Caco-2 (cell line): ENCODE measurements around the gene EMSY. TPM values are rescaled to one million over a fixed set of nuclear protein-coding genes. Genes with fewer than 3 reads are reported as not detected.
"Not testable (repeated sequence)": the region's sequence is repeated elsewhere in the genome, so short reads cannot be mapped to it uniquely, and the experiment has no call there.

Experiments used
- BruUV-seq: library from RNA; stranded (reverse); fragments of 400-500 nt; replicated peaks from 2 replicates; lab custom pipeline; 2021; lab: Mats Ljungman, UMichigan
- CTCF ChIA-PET: fragments of 300-600 bp; sonication (Branson Sonifier 250); formaldehyde crosslinking; loops from one replicate; lab custom pipeline; 2022; ENCODE audit warnings: antibody characterized with exemption; lab: Charles Lee
- POLR2A ChIA-PET: fragments of 300-600 bp; sonication (Branson Sonifier 250); formaldehyde crosslinking; loops from one replicate; lab custom pipeline; 2022; ENCODE audit warnings: antibody characterized with exemption; lab: Charles Lee
- DNase-seq, 2 experiments: peaks; one replicate each; pipeline versions ENCODE4 v3.0.0 to v3.0.0-alpha.2; 2020 to 2022
- H3K27me3 ChIP-seq: replicated peaks from 2 replicates; pipeline ENCODE4 v1.6.0; 2011; ENCODE audit warnings: low read length; ENCODE audit not compliant: control insufficient read depth, insufficient read depth
- H3K36me3 ChIP-seq: 2 replicates; pipeline ENCODE4 v1.5.1; 2011; ENCODE audit warnings: low read length; ENCODE audit not compliant: control insufficient read depth, insufficient read depth
- H3K4me1 ChIP-seq: fragments of 250-450 bp; sonication (Bioruptor Pico); 2 replicates; pipeline ENCODE4 v1.5.1; 2020; ENCODE audit warnings: mild to moderate bottlenecking
- H3K4me3 ChIP-seq: 2 replicates; pipeline ENCODE4 v1.5.1; 2011; ENCODE audit warnings: low read depth, mild to moderate bottlenecking, control low read depth, low read length
- H3K9me3 ChIP-seq: fragments of 250-450 bp; sonication (Bioruptor Pico); 2 replicates; pipeline ENCODE4 v1.5.1; 2020; ENCODE audit warnings: mild to moderate bottlenecking, moderate library complexity
- H3K27ac Mint-ChIP-seq: one replicate; pipeline ENCODE4 v1.8.0; 2022; ENCODE audit warnings: mixed read lengths; ENCODE audit not compliant: unreplicated experiment
- H3K27me3 Mint-ChIP-seq: one replicate; pipeline ENCODE4 v1.8.0; 2022; ENCODE audit warnings: mixed read lengths; ENCODE audit not compliant: insufficient read depth, unreplicated experiment
- H3K36me3 Mint-ChIP-seq: one replicate; pipeline ENCODE4 v1.8.0; 2022; ENCODE audit warnings: mild to moderate bottlenecking, mixed read lengths; ENCODE audit not compliant: insufficient read depth, unreplicated experiment
- H3K4me1 Mint-ChIP-seq: one replicate; pipeline ENCODE4 v1.8.0; 2022; ENCODE audit warnings: low read depth, mixed read lengths; ENCODE audit not compliant: unreplicated experiment
- H3K4me3 Mint-ChIP-seq: one replicate; pipeline ENCODE4 v1.8.0; 2022; ENCODE audit warnings: mild to moderate bottlenecking, moderate library complexity, mixed read lengths; ENCODE audit not compliant: unreplicated experiment
- H3K9me3 Mint-ChIP-seq: one replicate; pipeline ENCODE4 v1.8.0; 2022; ENCODE audit warnings: mixed read lengths; ENCODE audit not compliant: unreplicated experiment
- CTCF ChIP-seq, 2 experiments: fragments of 200-600 bp in 1 of 2; IDR thresholded peaks; 1 replicate in 1 of 2; 2 replicates in 1 of 2; pipeline versions ENCODE4 v1.5.1 to v1.8.0; 2011 to 2022; ENCODE audit warnings: antibody characterized with exemption in 1 of 2, control low read depth in 1 of 2, inconsistent platforms in 1 of 2, low read depth in 1 of 2, low read length in 1 of 2, mild to moderate bottlenecking in 1 of 2, moderate library complexity in 1 of 2; ENCODE audit not compliant: insufficient read depth in 1 of 2, severe bottlenecking in 1 of 2, unreplicated experiment in 1 of 2
- intact Hi-C: fragments of 100-400 bp; cut with micrococcal nuclease; formaldehyde crosslinking; loops from one replicate; pipeline ENCODE4 v1.10.0; 2022; ENCODE audit not compliant: unreplicated experiment
- total RNA-seq: library from RNA; stranded (reverse); gene quantifications from 2 replicates; pipeline ENCODE4 v1.2.3, GENCODE V29; 2022

The EMSY gene
- total RNA-seq, 1 experiment from 2014 or later: 43.6 TPM

- Mint-ChIP-seq H3K9me3 (no peaks in the 10 kb centered on the region), H3K36me3 (no peaks in the 10 kb centered on the region), H3K27ac (no peak overlapping the region), H3K4me1 (no peaks in the 10 kb centered on the region), H3K27me3 (no peaks in the 10 kb centered on the region), H3K4me3 (no peak overlapping the region)
- DNase-seq: no peak
- Histone ChIP-seq H3K9me3 (0 out of 2 replicates have a peak, but pooled peaks cover 6% of the 10 kb centered on the region), H3K4me1 (no peaks in the 10 kb centered on the region), H3K27me3 (no peaks in the 10 kb centered on the region), H3K4me3 (no peak overlapping the region), H3K36me3 (no peaks in the 10 kb centered on the region)
- no peak for TF ChIP-seq CTCF (IDR thresholded peaks at IDR 0.05; ENCODE audit: insufficient read depth in 1 of 2, low read depth in 1 of 2, low read length in 1 of 2, severe bottlenecking in 1 of 2, unreplicated experiment in 1 of 2)
- BruUV-seq: no TSS peak
- POLR2A ChIA-PET: no interaction called here
- intact Hi-C loops: no loop called here
- CTCF ChIA-PET: no interaction called here
Measured at GRCh38 chr11:76591416-76591815, 146.6 kb downstream of the EMSY start.

GRCh38 chr11:76592025-76592914 is 147.5 kb downstream of the EMSY start:
- ChIA-PET CTCF (no interaction called here), POLR2A (no interaction called here)
- no peaks in the 10 kb centered on the region for H3K4me1 Mint-ChIP-seq
- no peak overlapping the region for H3K4me3 Mint-ChIP-seq
- no peaks in the 10 kb centered on the region for H3K27me3 Mint-ChIP-seq
- Histone ChIP-seq H3K9me3 (no peaks in the 10 kb centered on the region), H3K4me3 (no peak overlapping the region), H3K27me3 (no peaks in the 10 kb centered on the region), H3K4me1 (no peaks in the 10 kb centered on the region), H3K36me3 (no peaks in the 10 kb centered on the region)
- DNase-seq: no peak
- H3K36me3 Mint-ChIP-seq: no peaks in the 10 kb centered on the region
- intact Hi-C loops: no loop called here
- no peak overlapping the region for H3K27ac Mint-ChIP-seq
- no peaks in the 10 kb centered on the region for H3K9me3 Mint-ChIP-seq
- BruUV-seq: no TSS peak
- no peak for TF ChIP-seq CTCF (IDR thresholded peaks at IDR 0.05; ENCODE audit: insufficient read depth in 1 of 2, low read depth in 1 of 2, low read length in 1 of 2, severe bottlenecking in 1 of 2, unreplicated experiment in 1 of 2)

GRCh38 chr11:76592961-76593360 is 148.1 kb downstream of the EMSY start:
- no peak for TF ChIP-seq CTCF (IDR thresholded peaks at IDR 0.05; ENCODE audit: insufficient read depth in 1 of 2, low read depth in 1 of 2, low read length in 1 of 2, severe bottlenecking in 1 of 2, unreplicated experiment in 1 of 2)
- Mint-ChIP-seq H3K9me3 (no peaks in the 10 kb centered on the region), H3K27ac (no peak overlapping the region), H3K36me3 (no peaks in the 10 kb centered on the region), H3K27me3 (no peaks in the 10 kb centered on the region), H3K4me1 (no peaks in the 10 kb centered on the region), H3K4me3 (no peak overlapping the region)
- H3K36me3 ChIP-seq: no peaks in the 10 kb centered on the region
- no peaks in the 10 kb centered on the region for H3K9me3 ChIP-seq
- no TSS peak for BruUV-seq
- intact Hi-C loops: no loop called here
- H3K4me1 ChIP-seq: no peaks in the 10 kb centered on the region
- no peak overlapping the region for H3K4me3 ChIP-seq
- no peaks in the 10 kb centered on the region for H3K27me3 ChIP-seq
- ChIA-PET POLR2A (no interaction called here), CTCF (no interaction called here)
- DNase-seq: no peak

GRCh38 chr11:76595091-76595490 is 150.3 kb downstream of the EMSY start:
- H3K9me3 ChIP-seq, H3K4me1 ChIP-seq, H3K4me1 Mint-ChIP-seq, BruUV-seq, intact Hi-C loops, H3K4me3 Mint-ChIP-seq, DNase-seq, H3K36me3 ChIP-seq, H3K9me3 Mint-ChIP-seq, POLR2A ChIA-PET, H3K36me3 Mint-ChIP-seq, CTCF ChIA-PET, H3K4me3 ChIP-seq, H3K27me3 Mint-ChIP-seq, H3K27ac Mint-ChIP-seq, H3K27me3 ChIP-seq: not testable (repeated sequence)
